Breast epithelium (tissue), 4 donors: ENCODE results near the gene AIG1. TPM values are rescaled to one million over a fixed set of nuclear protein-coding genes. Genes with fewer than 3 reads are reported as not detected.

Experiments
- DNase-seq, 2 donors: peaks; one replicate each; pipeline ENCODE4 v3.0.0-alpha.2; 2019; ENCODE audit warnings: low spot score in 2 of 2
- H3K27ac ChIP-seq, 2 donors: fragments of 200-600 bp; sonication (generic) in 1 of 2; one replicate each; pipeline ENCODE4 v1.5.1; 2016 to 2019; ENCODE audit warnings: mild to moderate bottlenecking in 1 of 2
- H3K27me3 ChIP-seq, 2 donors: fragments of 200-600 bp; sonication (generic) in 1 of 2; one replicate each; pipeline versions ENCODE4 v1.5.1 to v1.6.0; 2017 to 2019; ENCODE audit warnings: control low read depth in 1 of 2, mild to moderate bottlenecking in 1 of 2
- H3K36me3 ChIP-seq: fragments of 200-600 bp; one replicate; pipeline ENCODE4 v1.5.1; 2019
- H3K4me1 ChIP-seq, 2 donors: fragments of 200-600 bp; sonication (generic); one replicate each; pipeline ENCODE4 v1.5.1; 2016 to 2019; ENCODE audit warnings: control low read depth in 1 of 2
- H3K4me3 ChIP-seq, 3 donors: fragments of 200-600 bp; sonication (generic); 1 replicate in 2 of 3; 2 replicates in 1 of 3; pipeline ENCODE4 v1.5.1; 2016 to 2019; ENCODE audit warnings: mild to moderate bottlenecking in 3 of 3, moderate library complexity in 2 of 3
- H3K9me3 ChIP-seq, 2 donors: fragments of 200-600 bp; sonication (generic) in 1 of 2; one replicate each; pipeline ENCODE4 v1.5.1; 2016 to 2019; ENCODE audit warnings: control low read depth in 1 of 2
- POLR2A ChIP-seq: fragments of 450-650 bp; IDR thresholded peaks from one replicate; pipeline ENCODE4 v1.6.1; 2016; ENCODE audit warnings: antibody characterized with exemption, mild to moderate bottlenecking, moderate library complexity
- POLR2AphosphoS5 ChIP-seq, 3 donors: sonication (generic); formaldehyde crosslinking; IDR thresholded peaks; one replicate each; pipeline ENCODE4 v1.6.1; 2017; ENCODE audit warnings: antibody characterized with exemption in 3 of 3
- intact Hi-C: fragments of 100-400 bp; cut with DNase I; formaldehyde crosslinking; loops from one replicate; pipeline ENCODE4 v1.15.1; 2023; ENCODE audit warnings: low total_unique reads
- total RNA-seq, 3 donors: library from RNA; depleted of rRNA; stranded (reverse); fragments of >200 nt; gene quantifications; one replicate each; pipeline ENCODE4 v1.1.0, GENCODE V29; 2016
- TF ChIP-seq, protein P1 (sequence below), 3 donors: fragments of 450-650 bp; IDR thresholded peaks; one replicate each; pipeline ENCODE4 v1.5.1; 2016 to 2017; ENCODE audit warnings: antibody characterized with exemption in 3 of 3, mild to moderate bottlenecking in 3 of 3, moderate library complexity in 3 of 3

The AIG1 gene
- total RNA-seq, 3 donors from 2014 or later: 43.0 to 53.6 (median 44.2) TPM

DNA sequence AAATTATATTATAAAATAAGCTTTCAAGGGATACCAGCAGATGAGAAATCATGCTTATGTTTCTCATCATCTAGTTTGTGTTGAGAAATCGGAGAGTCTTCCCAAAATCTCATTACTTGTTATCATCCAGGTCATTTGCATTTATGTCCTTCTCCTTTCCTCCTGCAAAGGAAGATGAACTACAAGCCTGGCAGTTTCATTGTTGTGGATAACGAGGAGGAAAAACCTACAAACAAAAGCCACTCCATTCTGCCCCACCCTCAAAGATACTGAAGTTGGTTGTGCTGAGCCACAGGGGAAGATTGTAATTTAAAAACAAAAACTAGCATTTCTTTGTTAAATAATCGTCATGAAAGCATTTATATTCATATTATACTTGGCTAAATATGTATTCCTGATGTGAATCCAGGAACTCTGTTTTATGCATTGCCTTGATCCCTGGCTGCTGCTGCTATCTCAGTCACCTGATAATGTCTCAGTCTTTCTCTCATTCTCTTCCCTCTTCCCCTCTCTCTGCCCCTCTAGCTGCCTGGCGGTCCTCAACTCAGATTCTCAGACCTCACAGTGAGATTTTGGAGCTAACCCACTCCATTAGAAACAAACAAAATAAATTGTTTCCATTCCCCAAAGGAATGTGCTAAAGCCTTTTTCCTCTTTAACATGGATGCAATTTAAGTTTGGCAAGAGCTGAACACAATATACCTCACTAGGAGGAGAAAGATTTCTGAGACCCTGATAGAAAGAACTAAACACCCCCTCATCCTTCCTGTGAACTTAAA lies 204.5 kb downstream of the AIG1 start:
- no peaks in the 10 kb centered on the region for H3K4me1 ChIP-seq
- H3K4me3 ChIP-seq: no peak overlapping the region
- no peak for DNase-seq
- H3K36me3 ChIP-seq: no peaks in the 10 kb centered on the region
- no peaks in the 10 kb centered on the region for H3K9me3 ChIP-seq
- intact Hi-C loops: no loop called here
- H3K27me3 ChIP-seq: no peaks in the 10 kb centered on the region
- TF ChIP-seq POLR2AphosphoS5 (IDR thresholded peaks at IDR 0.05) (no peak), POLR2A (no peak)
- TF ChIP-seq, protein P1, sequence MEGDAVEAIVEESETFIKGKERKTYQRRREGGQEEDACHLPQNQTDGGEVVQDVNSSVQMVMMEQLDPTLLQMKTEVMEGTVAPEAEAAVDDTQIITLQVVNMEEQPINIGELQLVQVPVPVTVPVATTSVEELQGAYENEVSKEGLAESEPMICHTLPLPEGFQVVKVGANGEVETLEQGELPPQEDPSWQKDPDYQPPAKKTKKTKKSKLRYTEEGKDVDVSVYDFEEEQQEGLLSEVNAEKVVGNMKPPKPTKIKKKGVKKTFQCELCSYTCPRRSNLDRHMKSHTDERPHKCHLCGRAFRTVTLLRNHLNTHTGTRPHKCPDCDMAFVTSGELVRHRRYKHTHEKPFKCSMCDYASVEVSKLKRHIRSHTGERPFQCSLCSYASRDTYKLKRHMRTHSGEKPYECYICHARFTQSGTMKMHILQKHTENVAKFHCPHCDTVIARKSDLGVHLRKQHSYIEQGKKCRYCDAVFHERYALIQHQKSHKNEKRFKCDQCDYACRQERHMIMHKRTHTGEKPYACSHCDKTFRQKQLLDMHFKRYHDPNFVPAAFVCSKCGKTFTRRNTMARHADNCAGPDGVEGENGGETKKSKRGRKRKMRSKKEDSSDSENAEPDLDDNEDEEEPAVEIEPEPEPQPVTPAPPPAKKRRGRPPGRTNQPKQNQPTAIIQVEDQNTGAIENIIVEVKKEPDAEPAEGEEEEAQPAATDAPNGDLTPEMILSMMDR (IDR thresholded peaks at IDR 0.05): no peak
- no peak overlapping the region for H3K27ac ChIP-seq

GRCh38 chr6:143267760-143268159 lies 207.1 kb downstream of the AIG1 start:
- intact Hi-C loops: no loop called here
- no peak for DNase-seq
- H3K36me3 ChIP-seq: no peaks in the 10 kb centered on the region
- no peak overlapping the region for H3K4me3 ChIP-seq
- H3K27me3 ChIP-seq: no peaks in the 10 kb centered on the region
- TF ChIP-seq POLR2AphosphoS5 (IDR thresholded peaks at IDR 0.05) (no peak), POLR2A (no peak)
- H3K9me3 ChIP-seq: no peaks in the 10 kb centered on the region
- no peak overlapping the region for H3K27ac ChIP-seq
- no peaks in the 10 kb centered on the region for H3K4me1 ChIP-seq

DNA sequence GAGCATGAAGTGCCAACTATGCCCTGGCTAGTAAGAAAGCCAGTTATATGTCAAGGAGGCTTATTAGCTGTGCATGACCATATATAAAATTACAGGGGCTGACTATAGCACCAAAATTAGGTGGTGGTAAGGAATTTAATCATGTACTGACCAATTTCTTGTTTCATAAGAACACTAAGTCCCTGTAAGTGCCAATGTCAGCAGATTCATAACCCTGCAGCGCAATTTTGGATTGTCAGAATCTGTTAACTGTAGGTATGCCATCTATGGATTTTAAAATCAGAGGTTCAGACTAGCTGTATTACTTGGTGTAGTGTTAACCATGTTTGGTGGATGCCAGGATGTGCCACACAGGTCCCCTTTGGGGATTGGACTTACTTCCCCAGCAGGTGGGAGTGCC lies 207.8 kb downstream of the AIG1 start:
- Histone ChIP-seq H3K27ac (no peak overlapping the region), H3K27me3 (no peaks in the 10 kb centered on the region), H3K9me3 (no peaks in the 10 kb centered on the region), H3K36me3 (no peaks in the 10 kb centered on the region), H3K4me3 (no peak overlapping the region), H3K4me1 (no peaks in the 10 kb centered on the region)
- intact Hi-C loops: no loop called here
- no peak for TF ChIP-seq POLR2AphosphoS5 (IDR thresholded peaks at IDR 0.05)
- TF ChIP-seq POLR2A: no peak
- TF ChIP-seq, protein P1 (IDR thresholded peaks at IDR 0.05): no peak
- DNase-seq: no peak

DNA sequence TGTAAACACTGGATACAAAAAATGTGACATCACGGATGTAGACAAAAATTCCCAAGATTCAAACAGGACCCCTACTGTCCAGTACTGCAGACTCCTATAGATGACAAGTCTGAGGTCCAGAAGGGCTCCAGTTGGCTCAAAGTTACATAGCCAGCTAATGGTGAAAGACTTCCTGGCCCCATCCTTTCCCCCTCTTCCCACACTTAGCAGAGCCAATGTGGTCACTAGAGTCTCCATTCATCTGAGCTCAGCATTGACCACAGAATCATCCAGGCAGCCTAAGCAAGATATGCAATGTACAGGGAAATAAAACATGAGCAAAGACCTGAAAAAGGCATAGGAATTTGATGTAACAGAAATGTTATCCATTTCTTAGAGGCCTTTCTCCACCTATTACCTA lies 209.3 kb downstream of the AIG1 start:
- intact Hi-C loops: no loop called here
- no peak overlapping the region for H3K4me3 ChIP-seq
- no peaks in the 10 kb centered on the region for H3K9me3 ChIP-seq
- no peaks in the 10 kb centered on the region for H3K36me3 ChIP-seq
- H3K4me1 ChIP-seq: no peaks in the 10 kb centered on the region
- no peaks in the 10 kb centered on the region for H3K27me3 ChIP-seq
- TF ChIP-seq POLR2A (no peak), POLR2AphosphoS5 (IDR thresholded peaks at IDR 0.05) (no peak)
- TF ChIP-seq, protein P1 (IDR thresholded peaks at IDR 0.05): no peak
- H3K27ac ChIP-seq: no peak overlapping the region
- no peak for DNase-seq

DNA sequence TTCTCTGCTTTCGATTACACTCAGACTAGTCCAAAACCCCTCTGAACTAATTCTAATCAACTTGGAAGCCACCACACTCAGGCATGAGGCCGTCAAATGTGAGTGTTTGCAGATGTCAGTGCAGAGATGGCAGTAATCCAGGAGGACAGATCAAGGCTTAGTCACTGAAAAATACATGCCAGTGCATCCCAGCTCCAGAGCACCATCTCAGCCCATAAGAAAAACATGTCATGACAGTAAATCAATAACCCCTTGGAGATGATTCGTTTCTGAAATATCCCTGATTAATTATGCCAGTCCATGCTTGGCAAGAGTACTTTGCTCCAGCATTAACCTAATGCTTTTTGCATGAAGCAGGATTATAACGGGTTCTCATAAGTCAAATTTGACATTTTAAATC lies 210.3 kb downstream of the AIG1 start:
- H3K9me3 ChIP-seq: no peaks in the 10 kb centered on the region
- no peak overlapping the region for H3K4me3 ChIP-seq
- no peaks in the 10 kb centered on the region for H3K4me1 ChIP-seq
- TF ChIP-seq POLR2AphosphoS5 (IDR thresholded peaks at IDR 0.05) (no peak), POLR2A (no peak)
- TF ChIP-seq, protein P1 (IDR thresholded peaks at IDR 0.05): no peak
- H3K36me3 ChIP-seq: no peaks in the 10 kb centered on the region
- no peak for DNase-seq
- H3K27me3 ChIP-seq: no peaks in the 10 kb centered on the region
- intact Hi-C loops: no loop called here
- no peak overlapping the region for H3K27ac ChIP-seq
